Vagina (tissue), 2 donors: Measurements from ENCODE around the gene LCORL.

Source experiments
- CTCF ChIP-seq, 3 experiments: fragments of 450-650 bp in 2 of 3; fragments of 200-600 bp in 1 of 3; sonication (generic) in 1 of 3; IDR thresholded peaks; one replicate each; pipeline ENCODE4 v1.5.1; 2017 to 2019; ENCODE audit warnings: antibody characterized with exemption in 3 of 3, mild to moderate bottlenecking in 2 of 3, moderate library complexity in 2 of 3
- POLR2A ChIP-seq, 2 donors: fragments of 450-650 bp; IDR thresholded peaks; one replicate each; pipeline ENCODE4 v1.6.1; 2017; ENCODE audit warnings: antibody characterized with exemption in 2 of 2, mild to moderate bottlenecking in 2 of 2, moderate library complexity in 2 of 2
- POLR2AphosphoS5 ChIP-seq, 2 donors: sonication (generic); formaldehyde crosslinking; IDR thresholded peaks; one replicate each; pipeline ENCODE4 v1.9.0; 2017; ENCODE audit warnings: antibody characterized with exemption in 2 of 2, mild to moderate bottlenecking in 2 of 2, low read depth in 1 of 2; ENCODE audit not compliant: insufficient read depth in 1 of 2

- no peak for TF ChIP-seq CTCF (IDR thresholded peaks at IDR 0.05)
- no peak for TF ChIP-seq POLR2A (IDR thresholded peaks at IDR 0.05)
- TF ChIP-seq POLR2AphosphoS5 (IDR thresholded peaks at IDR 0.05; ENCODE audit: insufficient read depth in 1 of 2, low read depth in 1 of 2) = no peak
Measured at GRCh38 chr4:18012134-18012806, 9.3 kb downstream of the LCORL start.
